D721Med (cell line): ENCODE data around the gene TRDMT1.

Experiments used
- DNase-seq: peaks from one replicate; pipeline ENCODE4 v3.0.0; 2011; ENCODE audit warnings: low spot score; ENCODE audit not compliant: insufficient read length
- FAIRE-seq: peaks from 2 replicates; lab custom pipeline; 2011; peaks lifted over from hg19 to GRCh38; lab: Jason Lieb, UNC
- TF ChIP-seq, protein P1 (sequence below): IDR thresholded peaks from 2 replicates; pipeline ENCODE4 v1.5.1; 2012; ENCODE audit warnings: mild to moderate bottlenecking, control low read depth; ENCODE audit not compliant: insufficient read depth; ENCODE audit errors: missing control alignments

TRDMT1 gene

DNA sequence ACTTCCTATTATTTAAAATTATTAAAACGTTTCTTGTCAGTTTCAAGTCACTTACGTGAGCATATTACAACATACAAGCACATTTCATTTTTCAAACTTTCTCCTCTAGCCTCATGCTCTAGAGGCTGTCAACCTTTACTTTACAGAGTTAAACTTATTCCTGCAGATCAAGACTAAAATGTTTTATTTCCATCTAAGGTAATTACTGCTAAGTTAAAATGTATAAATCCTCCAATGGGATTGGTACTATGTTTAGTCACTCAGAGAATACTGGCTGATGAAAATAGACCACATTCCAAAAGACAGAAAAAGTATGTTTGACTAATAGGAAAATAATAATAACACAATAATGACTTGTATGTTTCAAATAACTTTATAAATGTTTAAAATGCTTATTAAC is 8.4 kb upstream of the TRDMT1 start:
- DNase-seq = no peak
- FAIRE-seq = no peak

DNA sequence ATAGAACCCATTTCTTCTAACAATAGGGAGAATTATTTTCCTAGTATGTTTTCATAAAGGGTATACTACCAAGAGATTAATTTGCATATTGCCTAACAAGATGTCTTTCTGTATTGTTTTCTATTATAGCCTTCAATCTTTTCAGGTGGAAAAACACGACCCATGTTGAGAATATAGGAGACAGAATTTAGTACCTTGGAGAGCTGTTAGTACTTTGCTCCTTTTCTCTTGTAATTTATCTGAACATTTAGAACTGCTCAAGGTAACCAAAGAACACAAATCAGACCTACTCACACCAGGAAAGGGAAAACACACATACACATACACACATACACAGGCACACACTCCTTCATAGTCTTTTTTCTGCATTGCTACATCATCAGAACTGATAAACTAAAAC is 7.8 kb upstream of the TRDMT1 start:
- DNase-seq = no peak
- no peak for FAIRE-seq
- TF ChIP-seq, protein P1, sequence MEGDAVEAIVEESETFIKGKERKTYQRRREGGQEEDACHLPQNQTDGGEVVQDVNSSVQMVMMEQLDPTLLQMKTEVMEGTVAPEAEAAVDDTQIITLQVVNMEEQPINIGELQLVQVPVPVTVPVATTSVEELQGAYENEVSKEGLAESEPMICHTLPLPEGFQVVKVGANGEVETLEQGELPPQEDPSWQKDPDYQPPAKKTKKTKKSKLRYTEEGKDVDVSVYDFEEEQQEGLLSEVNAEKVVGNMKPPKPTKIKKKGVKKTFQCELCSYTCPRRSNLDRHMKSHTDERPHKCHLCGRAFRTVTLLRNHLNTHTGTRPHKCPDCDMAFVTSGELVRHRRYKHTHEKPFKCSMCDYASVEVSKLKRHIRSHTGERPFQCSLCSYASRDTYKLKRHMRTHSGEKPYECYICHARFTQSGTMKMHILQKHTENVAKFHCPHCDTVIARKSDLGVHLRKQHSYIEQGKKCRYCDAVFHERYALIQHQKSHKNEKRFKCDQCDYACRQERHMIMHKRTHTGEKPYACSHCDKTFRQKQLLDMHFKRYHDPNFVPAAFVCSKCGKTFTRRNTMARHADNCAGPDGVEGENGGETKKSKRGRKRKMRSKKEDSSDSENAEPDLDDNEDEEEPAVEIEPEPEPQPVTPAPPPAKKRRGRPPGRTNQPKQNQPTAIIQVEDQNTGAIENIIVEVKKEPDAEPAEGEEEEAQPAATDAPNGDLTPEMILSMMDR = no peak

More for the DNA sequence above, 8.4 kb upstream of the TRDMT1 start:
- TF ChIP-seq, protein P1 = no peak

DNA sequence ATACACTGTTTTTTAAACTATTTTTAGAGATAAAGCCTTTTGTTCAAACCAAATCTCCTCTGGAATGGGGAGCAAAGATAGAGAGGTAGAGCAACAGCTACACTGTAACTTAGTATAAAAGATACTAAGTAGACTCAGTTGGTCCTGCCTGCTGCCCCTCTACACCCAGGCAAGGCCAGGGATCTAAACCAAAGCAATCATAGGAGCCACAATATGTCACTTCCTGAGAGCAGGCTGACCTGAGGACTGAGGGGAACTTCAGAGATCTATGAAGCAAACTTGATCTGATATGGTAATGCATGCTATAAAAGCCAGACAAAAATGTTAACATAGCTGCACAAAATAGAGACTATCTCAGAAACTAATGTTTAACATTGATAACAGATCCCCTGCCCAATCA is 7.0 kb upstream of the TRDMT1 start:
- DNase-seq (no peak), FAIRE-seq (no peak)
- TF ChIP-seq, protein P1 = no peak

DNA sequence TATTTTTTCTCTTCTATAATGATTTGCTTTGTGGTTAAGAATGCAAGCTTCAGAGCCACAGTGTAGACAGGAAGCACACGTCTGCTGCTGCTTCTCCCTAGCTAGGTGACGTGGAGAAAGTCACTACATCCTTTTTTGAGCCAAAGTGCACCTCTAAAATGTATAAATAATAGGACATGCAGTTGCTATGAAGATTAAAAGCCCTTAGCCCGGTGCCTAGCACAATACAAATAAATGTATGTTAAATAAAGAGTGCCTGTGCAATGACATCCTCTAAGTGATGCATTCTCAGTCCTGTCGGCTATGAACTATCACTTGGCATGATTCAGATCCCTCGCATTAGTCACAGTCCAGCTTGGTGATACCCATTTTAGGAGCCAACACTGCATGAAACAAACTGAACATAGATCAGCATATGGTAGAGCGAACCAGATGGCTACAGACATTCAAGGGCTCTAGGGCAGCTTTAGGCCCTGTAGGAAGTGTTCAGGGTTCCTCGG is 4.8 kb upstream of the TRDMT1 start:
- FAIRE-seq (no peak), DNase-seq (no peak)

DNA sequence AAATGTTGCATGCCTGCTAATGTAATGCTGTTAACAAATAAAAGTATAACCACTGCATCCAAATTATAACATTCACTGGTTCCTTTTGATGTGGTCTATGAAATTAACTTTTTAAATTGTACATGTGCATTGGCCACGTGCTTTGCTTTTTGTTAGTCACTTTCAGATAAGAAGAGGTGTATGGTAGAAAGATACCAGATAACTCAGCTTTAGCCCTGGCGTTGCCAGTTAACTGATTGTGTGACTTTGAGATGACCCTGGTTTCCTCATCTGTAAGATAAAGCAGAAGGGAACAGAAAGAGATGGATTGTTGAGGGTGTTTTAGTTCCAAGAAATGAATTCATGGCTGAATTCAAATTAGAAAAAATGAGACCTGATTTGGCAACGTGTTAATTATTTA is 1.9 kb upstream of the TRDMT1 start:
- DNase-seq = no peak
- FAIRE-seq = no peak
- TF ChIP-seq, protein P1 = no peak

More for the DNA sequence above, 4.8 kb upstream of the TRDMT1 start:
- TF ChIP-seq, protein P1 = no peak

DNA sequence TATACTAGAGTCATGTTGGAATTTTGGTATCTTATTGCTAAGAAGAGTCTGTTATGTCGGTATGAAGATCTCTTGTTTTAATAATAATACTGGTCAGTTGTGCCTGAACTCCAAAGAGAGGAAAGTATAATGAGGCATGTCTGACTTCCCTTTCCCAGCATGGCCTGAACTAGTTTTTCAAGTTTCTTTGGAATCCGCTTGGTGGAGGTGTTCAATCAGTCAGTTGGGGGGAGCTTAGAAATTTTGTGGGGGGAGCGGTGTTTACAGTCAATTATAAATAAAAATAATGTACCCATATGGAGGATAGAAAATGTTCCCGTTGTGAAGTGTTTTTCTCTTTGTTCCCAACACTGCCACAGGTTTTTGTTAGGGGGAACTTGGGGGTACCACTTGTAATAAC is 1.5 kb upstream of the TRDMT1 start:
- no peak for DNase-seq
- no peak for FAIRE-seq
- TF ChIP-seq, protein P1 = no peak

DNA sequence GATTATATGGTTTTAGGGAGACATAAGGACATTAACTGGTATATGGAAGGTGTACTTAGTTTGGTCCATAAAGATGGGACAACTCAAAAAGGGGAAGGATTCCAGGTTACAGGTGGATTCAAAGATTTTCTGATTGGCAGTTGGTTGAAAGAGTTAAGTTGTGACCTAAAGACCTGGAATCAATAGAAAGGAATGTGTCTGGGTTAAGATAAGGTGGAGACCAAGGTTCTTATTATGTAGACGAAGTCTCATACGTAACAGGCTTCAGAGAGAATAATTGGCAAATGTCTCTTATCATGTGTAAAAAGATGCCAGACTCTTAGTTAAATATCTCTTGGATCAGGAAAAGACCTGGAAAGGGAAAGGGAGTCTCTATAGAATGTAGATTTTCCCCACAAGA is 1.0 kb upstream of the TRDMT1 start:
- TF ChIP-seq, protein P1 = no peak
- FAIRE-seq = no peak
- no peak for DNase-seq
